ENCODE measurements around the gene NSG1. TPM values are rescaled to one million over a fixed set of nuclear protein-coding genes. Genes with fewer than 3 reads are reported as not detected.
"Not testable (repeated sequence)": the region's sequence is repeated elsewhere in the genome, so short reads cannot be mapped to it uniquely, and the experiment has no call there.

Gene NSG1
- total RNA-seq, 1 donor from 2014 or later: not detected

DNA sequence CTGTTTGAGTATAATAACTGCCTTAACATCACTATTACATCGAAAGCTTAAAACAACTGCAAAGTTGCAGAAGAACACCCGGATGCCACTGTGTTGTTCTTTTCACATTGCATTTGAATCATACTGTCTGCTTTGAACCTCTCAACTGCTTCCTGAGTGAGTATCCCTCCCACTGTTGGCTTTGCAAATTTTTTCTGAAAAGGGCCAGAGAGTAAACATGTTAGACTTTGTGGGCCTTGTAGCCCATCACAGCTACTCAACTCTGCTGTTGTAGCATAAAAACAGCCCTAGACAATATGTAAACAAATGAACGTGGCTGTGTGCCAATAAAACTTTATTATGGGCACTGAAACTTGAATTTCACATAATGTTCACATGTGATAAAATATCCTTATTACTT, 76.1 kb downstream of the NSG1 start:
- Mint-ChIP-seq H3K27ac (ENCODE audit: unreplicated experiment) (no peak overlapping the region), H3K27me3 (ENCODE audit: unreplicated experiment) (no peaks in the 10 kb centered on the region), H3K4me1 (ENCODE audit: unreplicated experiment) (no peaks in the 10 kb centered on the region), H3K4me3 (ENCODE audit: unreplicated experiment) (no peak overlapping the region), H3K36me3 (ENCODE audit: unreplicated experiment) (peaks cover 30% of the 10 kb centered on the region), H3K9me3 (ENCODE audit: unreplicated experiment) (peaks cover 8% of the 10 kb centered on the region)
- DNase-seq (ENCODE audit: extremely low spot score, unreplicated experiment): no peak
- TF ChIP-seq, protein P1, sequence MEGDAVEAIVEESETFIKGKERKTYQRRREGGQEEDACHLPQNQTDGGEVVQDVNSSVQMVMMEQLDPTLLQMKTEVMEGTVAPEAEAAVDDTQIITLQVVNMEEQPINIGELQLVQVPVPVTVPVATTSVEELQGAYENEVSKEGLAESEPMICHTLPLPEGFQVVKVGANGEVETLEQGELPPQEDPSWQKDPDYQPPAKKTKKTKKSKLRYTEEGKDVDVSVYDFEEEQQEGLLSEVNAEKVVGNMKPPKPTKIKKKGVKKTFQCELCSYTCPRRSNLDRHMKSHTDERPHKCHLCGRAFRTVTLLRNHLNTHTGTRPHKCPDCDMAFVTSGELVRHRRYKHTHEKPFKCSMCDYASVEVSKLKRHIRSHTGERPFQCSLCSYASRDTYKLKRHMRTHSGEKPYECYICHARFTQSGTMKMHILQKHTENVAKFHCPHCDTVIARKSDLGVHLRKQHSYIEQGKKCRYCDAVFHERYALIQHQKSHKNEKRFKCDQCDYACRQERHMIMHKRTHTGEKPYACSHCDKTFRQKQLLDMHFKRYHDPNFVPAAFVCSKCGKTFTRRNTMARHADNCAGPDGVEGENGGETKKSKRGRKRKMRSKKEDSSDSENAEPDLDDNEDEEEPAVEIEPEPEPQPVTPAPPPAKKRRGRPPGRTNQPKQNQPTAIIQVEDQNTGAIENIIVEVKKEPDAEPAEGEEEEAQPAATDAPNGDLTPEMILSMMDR (IDR thresholded peaks at IDR 0.05): no peak

DNA sequence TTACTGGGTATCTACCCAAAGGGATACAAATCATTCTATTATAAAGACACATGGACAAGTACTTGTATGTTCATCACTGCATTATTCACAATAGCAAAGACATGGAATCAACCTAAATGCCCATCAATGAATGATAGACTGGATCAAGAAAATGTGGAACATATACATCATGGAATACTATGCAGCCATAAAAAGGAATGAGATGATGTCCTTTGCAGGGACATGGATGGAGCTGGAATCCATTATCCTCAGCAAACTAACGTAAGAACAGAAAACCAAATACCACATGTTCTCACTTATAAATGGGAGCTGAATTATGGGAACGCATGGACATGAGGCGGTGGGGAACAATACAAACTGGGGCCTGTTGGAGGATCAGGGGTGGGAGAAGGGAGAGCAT, 78.3 kb downstream of the NSG1 start:
- H3K9me3 Mint-ChIP-seq (ENCODE audit: unreplicated experiment); H3K27ac Mint-ChIP-seq (ENCODE audit: unreplicated experiment); H3K27me3 Mint-ChIP-seq (ENCODE audit: unreplicated experiment); H3K4me3 Mint-ChIP-seq (ENCODE audit: unreplicated experiment); H3K4me1 Mint-ChIP-seq (ENCODE audit: unreplicated experiment); DNase-seq (ENCODE audit: extremely low spot score, unreplicated experiment): not testable (repeated sequence)
- peaks cover 43% of the 10 kb centered on the region for H3K36me3 Mint-ChIP-seq (ENCODE audit: unreplicated experiment)

Other genes starting within 250 kb of the NSG1 start
- not detected in 2 replicates for gene OTOP1, start 160.2 kb upstream of the NSG1 start, total RNA-seq
- gene TMEM128, start 138.9 kb upstream of the NSG1 start, total RNA-seq: 25.7 and 26.8 TPM in 2 replicates
- gene LYAR, start 96.9 kb upstream of the NSG1 start, total RNA-seq: 7.4 and 8.2 TPM in 2 replicates
- 3.5 and 6.4 TPM in 2 replicates for gene ZBTB49, start 96.9 kb upstream of the NSG1 start, total RNA-seq
- 26.7 and 29.7 TPM in 2 replicates for gene STX18, start 154.9 kb downstream of the NSG1 start, total RNA-seq

All from osteocyte (in vitro differentiated cells).